Choroid plexus epithelial cell (primary cell): Measurements from ENCODE around the gene C16orf92.

ENCODE experiments used
- DNase-seq: peaks from one replicate; pipeline ENCODE4 v3.0.0-alpha.2; 2010; ENCODE audit warnings: low read depth
- H3K4me3 ChIP-seq: 2 replicates; pipeline ENCODE4 v1.5.1; 2011; ENCODE audit warnings: low read depth, mild to moderate bottlenecking, control low read depth, low read length, moderate library complexity
- TF ChIP-seq, protein P1 (sequence below): conservative IDR thresholded peaks from 2 replicates; pipeline ENCODE4 v1.5.1; 2011; ENCODE audit warnings: low read depth, mild to moderate bottlenecking, control low read depth, inconsistent platforms, low read length, moderate library complexity

C16orf92 gene

GRCh38 chr16:29978081-29978480 lies 44.9 kb upstream of the C16orf92 start:
- no peak overlapping the region for H3K4me3 ChIP-seq
- no peak for DNase-seq
- TF ChIP-seq, protein P1, sequence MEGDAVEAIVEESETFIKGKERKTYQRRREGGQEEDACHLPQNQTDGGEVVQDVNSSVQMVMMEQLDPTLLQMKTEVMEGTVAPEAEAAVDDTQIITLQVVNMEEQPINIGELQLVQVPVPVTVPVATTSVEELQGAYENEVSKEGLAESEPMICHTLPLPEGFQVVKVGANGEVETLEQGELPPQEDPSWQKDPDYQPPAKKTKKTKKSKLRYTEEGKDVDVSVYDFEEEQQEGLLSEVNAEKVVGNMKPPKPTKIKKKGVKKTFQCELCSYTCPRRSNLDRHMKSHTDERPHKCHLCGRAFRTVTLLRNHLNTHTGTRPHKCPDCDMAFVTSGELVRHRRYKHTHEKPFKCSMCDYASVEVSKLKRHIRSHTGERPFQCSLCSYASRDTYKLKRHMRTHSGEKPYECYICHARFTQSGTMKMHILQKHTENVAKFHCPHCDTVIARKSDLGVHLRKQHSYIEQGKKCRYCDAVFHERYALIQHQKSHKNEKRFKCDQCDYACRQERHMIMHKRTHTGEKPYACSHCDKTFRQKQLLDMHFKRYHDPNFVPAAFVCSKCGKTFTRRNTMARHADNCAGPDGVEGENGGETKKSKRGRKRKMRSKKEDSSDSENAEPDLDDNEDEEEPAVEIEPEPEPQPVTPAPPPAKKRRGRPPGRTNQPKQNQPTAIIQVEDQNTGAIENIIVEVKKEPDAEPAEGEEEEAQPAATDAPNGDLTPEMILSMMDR: no peak

- TF ChIP-seq, protein P1: no peak
- no peak overlapping the region for H3K4me3 ChIP-seq
- no peak for DNase-seq
These were observed 44.3 kb upstream of the C16orf92 start for GRCh38 chr16:29978564-29979270.

- no peak overlapping the region for H3K4me3 ChIP-seq
- DNase-seq: no peak
- TF ChIP-seq, protein P1: no peak
These were observed 40.2 kb upstream of the C16orf92 start for GRCh38 chr16:29982560-29983419.

DNA sequence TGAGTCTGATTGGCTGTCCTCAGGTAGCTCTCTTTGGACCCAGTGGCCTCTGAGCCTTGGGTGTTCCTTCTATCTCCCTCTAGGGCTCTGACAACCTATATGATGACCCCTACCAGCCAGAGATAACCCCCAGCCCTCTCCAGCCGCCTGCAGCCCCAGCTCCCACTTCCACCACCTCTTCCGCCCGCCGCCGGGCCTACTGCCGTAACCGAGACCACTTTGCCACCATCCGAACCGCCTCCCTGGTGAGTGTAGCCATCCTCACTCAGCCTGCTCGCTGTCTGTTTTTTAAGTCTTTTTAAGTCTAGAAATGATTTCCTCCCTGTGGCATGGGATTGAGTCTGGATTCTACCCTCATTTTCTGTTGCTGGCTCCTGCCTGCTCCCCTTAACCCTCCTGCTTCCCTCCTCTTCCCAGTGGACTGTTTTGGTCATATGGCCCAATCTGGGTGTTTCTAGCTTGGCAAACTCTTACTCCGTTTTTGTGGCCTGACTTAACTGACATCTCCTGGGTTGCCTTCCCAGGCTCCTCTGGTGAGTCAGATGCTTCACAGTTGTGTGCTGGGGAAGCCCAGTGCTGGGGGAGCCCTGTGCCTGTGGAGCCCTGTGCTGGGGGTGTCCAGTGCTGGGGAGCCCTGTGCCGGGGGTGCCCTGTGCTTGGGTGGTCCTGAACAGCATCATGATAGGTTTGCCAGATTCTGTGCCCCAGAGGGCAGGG lies 39.4 kb upstream of the C16orf92 start:
- no peak overlapping the region for H3K4me3 ChIP-seq
- peak; percentile 67 for DNase-seq
- TF ChIP-seq, protein P1: no peak

GRCh38 chr16:29984137-29984763 lies 38.7 kb upstream of the C16orf92 start:
- TF ChIP-seq, protein P1: no peak
- no peak overlapping the region for H3K4me3 ChIP-seq
- DNase-seq: no peak

- no peak for DNase-seq
- TF ChIP-seq, protein P1: no peak
These were observed 38.2 kb upstream of the C16orf92 start for GRCh38 chr16:29984764-29985147.

More at GRCh38 chr16:29984764-29985147, 38.2 kb upstream of the C16orf92 start:
- no peak overlapping the region for H3K4me3 ChIP-seq
